GM21723 (cell line): ENCODE results near the gene RUNX2.

Experiments
- ATAC-seq: cut with Tn5 transposase; IDR thresholded peaks from one replicate; pipeline ENCODE4 v1.9.1; 2021; ENCODE audit warnings: mild to moderate bottlenecking, moderate library complexity; ENCODE audit not compliant: unreplicated experiment

Gene RUNX2

DNA sequence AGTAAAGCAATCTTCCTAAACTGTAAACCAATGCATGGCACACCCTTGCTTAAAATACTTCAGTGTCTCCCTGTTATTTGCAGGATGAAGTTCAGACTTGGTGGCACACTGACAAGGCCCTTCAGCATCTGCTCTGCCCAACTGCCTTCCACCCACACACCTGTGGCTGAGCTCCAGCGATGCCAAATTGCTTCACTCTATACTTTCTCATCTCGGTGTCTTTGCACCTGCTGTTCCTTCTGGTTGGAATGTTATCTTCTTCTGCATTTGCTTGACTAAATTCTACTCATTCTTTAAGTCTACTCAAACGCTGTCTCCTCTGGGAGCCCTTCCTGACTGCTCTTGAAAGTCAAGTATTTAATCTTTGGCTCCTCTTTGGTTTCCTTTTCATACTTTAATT, 149.7 kb downstream of the RUNX2 start:
- no peak for ATAC-seq

DNA sequence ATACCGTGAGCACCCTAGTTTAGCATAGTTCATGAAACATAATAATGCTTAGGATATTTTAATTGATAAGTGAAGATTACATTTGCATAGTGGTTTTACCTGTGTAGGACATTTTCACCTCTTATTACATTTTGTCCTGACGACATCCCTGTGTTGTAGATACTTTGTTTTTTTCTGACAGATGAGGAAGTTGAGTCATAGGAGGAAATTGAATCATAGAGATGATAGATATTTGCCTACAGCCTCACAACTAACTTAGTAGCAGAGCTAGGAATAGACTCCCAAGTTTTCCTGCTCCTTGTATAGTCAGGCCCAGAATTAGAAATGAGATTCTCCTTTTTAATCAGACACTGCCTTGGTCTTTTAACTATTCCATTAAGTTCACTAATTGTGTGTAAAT, 150.1 kb downstream of the RUNX2 start:
- ATAC-seq: no peak

DNA sequence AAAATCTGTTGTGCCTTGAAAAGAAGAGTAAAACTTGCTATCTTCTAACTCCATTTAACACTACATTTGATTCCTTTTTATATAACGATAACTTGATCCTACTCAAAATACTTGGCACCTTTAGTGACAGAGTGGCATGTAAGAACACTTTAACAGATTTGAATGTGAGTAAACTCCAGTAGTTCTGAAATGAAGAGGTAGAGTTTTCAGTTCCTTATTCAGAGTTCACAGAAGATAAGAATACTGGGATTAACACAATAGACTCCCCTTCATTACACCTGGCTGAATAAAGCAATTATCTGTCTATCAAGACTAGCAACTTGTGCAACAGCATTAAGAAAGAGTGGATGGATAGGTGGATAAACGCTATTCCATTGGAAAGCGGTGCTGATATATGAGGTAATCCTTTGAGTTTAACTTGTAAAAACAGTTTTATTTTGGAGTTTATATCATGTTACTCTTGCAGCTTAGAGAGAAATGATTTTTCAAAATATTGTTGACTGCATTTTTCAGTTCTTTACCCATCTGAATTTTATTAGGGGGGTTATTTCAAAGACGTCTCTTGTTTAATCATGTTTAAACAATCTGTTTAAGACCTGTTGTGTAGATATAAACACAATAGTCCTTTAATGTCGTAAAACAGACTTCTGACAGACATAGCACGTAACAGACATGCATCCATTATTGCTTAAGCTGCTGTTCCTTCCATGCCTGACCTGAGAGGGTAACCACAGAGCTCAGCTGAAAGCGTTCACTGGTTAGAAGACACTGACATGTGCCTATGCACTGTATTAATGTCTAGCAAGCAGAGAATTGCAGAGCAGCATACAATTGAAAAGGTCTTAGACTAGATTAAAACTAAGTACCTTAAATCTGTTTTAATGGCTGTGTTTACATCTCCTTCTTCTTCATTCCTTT, 152.0 kb downstream of the RUNX2 start:
- peak; percentile 94 for ATAC-seq

DNA sequence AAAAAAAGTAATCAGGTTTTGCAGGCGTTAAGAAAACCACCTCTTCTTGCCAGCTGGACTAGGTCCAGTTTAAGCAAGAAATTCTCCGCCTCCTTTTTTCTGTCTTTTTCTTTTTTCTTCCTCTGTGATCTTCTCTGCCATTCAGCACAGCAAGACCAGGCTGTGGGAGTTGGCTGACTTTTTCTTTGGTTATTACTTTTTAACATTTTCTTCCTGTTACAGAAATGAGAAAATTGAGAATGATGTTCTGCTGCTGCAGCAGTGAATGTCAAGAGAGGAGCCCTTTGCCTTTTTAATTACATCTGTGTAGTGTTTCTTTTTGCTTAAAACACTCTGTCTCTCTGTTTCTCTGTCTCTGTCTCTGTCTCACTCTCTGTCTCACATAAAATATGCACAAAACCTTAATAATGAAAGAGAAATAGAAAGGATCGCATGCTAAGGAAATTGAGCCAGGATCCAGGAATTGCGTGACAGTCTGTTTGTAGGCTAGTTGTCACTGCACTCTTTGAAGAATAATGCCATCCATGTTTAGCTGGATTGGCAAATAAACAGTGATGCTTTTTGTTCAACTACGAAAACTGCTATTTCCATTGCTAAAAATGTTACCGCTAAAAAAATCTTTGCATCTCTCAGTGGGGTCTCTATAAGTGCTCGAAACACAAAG, 152.8 kb downstream of the RUNX2 start:
- ATAC-seq: no peak

DNA sequence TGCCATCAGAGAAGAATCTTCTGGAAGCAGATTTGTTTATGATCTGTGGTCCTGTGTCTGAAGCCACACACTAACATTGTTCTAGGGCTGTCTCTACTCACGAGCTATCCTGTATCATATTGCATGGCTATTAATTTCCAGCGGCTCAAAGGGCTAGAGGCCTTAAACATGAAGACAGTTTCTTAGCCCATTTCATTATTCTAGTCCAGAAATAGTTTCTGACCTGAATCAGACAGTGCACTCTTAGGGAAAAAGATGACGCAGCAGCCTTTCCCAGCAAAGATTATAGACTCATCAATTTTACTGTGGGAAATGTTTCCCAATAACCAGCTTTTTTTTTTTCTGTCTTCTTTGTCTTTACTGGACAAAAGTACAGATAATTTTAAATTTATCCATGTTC, 154.9 kb downstream of the RUNX2 start:
- ATAC-seq: no peak

DNA sequence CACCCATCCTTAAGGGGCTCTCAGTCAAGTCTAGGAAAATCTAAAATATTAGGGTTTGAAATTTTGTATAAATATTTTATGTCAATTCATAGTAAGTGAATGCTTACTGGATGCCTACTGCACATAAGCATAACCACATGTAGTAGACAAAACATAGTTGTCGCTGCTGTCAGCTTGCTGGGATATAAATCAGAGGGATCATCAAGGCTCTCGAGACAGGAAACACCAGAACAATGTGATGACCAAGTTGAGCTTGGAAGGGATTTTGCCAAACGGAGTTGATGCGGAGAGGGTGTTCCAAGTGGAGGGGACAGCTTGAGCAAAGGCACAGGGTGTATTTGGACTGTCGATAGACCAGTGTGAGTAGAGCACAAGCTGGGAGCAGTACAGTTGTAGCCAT, 155.4 kb downstream of the RUNX2 start:
- ATAC-seq: no peak

- no peak for ATAC-seq
These were observed 158.6 kb downstream of the RUNX2 start for GRCh38 chr6:45486736-45487135.

DNA sequence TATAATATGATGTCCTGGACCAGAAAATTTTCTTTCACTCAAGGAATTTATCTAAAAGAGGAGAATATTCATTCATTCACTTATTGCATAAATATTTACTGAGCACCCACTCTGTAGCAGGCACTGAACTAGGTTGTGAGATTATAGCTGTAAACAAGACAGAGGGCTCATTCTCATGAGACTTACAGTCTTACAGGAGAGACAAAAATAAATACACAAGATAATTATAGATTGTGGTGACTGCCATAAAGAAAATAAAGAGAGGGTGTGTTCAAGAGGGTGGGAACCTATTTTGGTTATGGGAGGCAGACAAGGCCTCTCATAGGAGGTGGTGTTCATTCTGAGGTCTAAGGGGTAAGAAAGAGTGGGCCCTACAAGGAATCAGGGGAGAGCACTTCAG, 159.5 kb downstream of the RUNX2 start:
- ATAC-seq: no peak

DNA sequence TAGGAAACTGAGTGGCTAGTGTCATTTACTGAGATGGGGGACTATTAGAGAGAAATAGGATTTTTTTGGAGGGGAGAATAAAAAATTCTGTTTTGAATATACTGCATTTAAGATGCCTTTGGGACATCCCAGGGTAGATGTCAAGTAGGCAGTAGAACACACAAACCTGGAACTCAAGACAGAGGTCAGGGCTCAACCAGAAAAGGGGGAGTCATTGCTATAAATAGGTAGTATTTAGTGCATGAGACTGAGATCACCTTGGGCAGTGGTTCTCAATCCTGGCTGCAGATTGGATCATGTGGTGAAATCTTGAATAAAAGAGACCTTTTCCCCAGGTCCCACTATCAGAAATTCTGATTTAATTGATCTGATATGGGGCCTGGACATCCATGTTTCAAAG, 160.1 kb downstream of the RUNX2 start:
- no peak for ATAC-seq

GRCh38 chr6:45488889-45489288, 160.8 kb downstream of the RUNX2 start:
- no peak for ATAC-seq

DNA sequence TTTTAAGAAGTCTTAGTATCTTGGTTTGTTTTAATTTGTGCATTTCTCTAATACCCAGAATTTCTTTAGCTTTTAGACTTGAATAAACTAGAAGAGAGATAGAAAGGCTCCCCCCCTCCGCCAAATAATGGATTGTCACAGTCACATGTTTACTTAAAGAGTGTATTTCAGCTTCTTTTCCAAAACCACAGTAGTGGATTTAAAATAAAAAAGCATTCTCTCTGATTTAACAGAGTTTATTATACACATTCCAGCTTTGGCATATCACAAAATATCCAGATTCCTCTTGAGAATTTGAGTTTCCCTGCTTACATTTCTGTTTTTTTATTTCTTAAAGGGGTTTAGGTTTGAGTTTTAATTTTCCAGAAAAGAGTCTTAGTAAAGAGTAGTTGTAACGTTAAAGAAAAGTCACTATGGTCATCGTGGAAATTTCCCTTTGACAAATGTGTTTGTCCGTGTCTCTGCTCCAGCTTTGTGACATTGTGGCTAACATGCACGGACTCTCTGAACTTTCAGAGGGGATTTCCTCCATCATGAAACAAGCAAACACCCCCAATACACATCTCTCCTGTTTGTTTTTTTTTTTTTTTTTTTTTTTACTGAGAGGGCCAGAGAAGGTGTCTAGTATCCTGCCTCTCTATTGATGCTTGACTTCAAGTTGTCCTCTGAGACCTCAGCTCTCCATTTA, 163.1 kb downstream of the RUNX2 start:
- ATAC-seq: no peak

GRCh38 chr6:45491874-45492273, 163.7 kb downstream of the RUNX2 start:
- no peak for ATAC-seq

DNA sequence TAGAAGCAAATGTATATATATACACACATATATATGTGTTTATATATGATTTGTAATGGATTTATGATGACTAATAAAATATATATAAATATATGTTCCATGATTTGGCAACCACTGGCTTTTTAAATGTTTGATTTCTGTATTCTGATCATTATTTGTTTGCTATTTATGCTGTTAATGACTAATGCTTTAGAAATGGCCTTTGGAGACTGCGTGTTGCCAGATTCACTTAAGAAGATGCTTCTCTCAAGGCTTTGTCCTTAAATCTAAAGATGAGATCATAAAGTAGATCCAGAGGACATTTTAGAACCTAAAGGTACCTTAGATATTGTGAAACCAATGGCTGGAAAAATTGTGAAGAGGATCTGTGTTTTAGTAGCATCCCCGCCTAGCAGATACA, 165.6 kb downstream of the RUNX2 start:
- no peak for ATAC-seq

- ATAC-seq: no peak
These were observed 166.4 kb downstream of the RUNX2 start for GRCh38 chr6:45494416-45495135.

GRCh38 chr6:45495429-45496084, 167.4 kb downstream of the RUNX2 start:
- ATAC-seq: no peak

DNA sequence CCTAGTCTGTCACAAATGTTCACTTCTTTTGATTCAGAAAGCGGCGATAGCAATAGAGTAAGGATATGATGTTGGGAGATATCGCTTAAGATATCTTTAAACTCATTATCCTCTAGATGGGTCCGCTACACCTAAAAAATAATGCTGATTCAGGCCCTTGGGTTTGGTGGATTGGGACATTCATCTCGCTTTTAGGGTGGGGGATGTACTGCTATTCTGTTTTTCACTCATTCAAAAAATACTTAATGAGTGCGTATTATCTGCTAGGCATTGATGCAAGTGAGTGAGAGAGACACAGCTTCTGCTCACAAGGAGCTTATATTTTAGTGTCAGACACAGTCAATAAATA, 167.9 kb downstream of the RUNX2 start:
- no peak for ATAC-seq

DNA sequence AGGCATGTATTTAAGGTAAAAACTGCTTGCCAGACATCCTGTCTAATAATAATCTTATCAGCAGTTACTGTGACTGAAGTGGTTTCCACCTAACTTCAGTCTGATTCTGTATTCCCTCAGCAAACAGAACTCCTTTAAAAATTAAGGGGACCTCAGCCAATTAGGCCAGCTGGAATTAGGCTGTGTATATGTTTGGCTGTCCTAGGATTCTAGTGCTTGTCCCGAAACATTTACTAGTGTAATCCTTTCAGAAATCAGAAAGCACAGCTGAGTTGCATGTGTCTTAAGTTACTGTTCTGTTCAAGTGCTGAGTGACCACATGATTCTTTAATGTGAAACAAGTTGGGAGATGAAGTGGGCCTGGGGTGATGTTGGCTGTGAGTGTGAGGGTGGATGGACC, 170.5 kb downstream of the RUNX2 start:
- ATAC-seq: no peak

DNA sequence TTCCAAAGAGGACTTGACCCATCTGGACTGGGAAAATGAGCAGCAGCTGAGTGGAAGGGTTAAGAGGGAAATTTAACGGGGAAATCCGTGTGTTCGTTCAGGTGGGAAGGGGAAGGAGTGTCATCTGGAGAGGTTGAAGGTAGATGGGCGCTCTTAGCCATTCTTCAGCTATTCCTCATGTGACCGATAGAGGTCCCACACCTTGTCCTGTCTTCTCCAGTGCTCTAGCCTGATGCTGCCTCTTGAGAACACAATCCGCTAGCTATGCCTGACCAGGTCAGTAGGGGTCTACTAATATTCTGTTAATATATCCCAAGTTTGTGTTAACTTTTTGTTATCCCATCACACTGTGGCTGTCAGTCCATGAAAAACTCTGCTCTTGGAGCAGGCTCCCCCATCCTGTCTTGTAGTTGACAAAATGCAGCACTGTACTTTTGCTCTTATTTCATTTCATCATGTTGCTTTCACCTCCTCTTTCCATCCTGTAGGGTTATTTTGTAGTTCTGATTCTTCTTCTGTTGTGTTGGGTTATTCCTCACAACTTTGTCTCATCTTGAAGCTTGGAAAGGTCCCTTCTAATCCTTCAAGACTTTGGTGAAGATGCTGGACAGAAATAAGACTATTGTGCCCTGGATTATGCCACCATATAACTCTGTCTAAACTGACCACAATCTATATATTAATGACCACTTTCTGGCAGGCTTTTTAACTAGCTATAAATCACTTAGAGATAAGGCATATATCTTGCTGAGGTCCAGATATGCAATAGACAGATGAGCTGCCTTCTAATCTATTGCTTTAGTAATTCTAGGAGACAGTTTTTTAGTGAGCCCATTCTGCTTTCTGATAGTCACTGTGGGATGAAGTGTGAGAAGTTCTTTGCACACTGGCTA, 173.0 kb downstream of the RUNX2 start:
- no peak for ATAC-seq

DNA sequence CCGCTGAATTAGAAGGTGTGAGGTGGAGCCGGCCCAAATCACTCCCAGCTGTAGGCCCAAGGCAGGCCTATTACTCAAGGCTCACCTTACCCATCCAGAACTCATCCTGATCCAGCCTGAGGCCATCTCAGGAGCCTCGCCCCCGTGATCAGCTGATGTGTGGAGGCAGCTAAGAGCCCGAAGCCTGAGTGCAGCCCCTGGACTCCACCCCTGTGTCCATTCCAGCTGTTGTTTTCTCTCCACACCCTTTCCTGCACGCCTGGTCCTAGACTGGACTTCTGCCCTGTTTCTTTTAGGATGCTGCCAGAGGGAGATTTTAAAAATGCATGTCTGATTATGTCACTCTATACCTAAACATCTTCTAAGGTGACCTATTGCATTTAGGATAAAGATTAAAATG, 174.3 kb downstream of the RUNX2 start:
- ATAC-seq: no peak

- no peak for ATAC-seq
These were observed 176.8 kb downstream of the RUNX2 start for GRCh38 chr6:45504947-45505346.
